Suprapubic skin (tissue), 3 donors: ENCODE measurements around the gene FOXO6.

Experiments used
- CTCF ChIP-seq, 2 donors: fragments of 200-600 bp in 1 of 2; fragments of 450-650 bp in 1 of 2; sonication (generic) in 1 of 2; IDR thresholded peaks; one replicate each; pipeline ENCODE4 v1.5.1; 2016 to 2019; ENCODE audit warnings: antibody characterized with exemption in 2 of 2, mild to moderate bottlenecking in 1 of 2, moderate library complexity in 1 of 2
- EP300 ChIP-seq: sonication (generic); formaldehyde crosslinking; IDR thresholded peaks from one replicate; pipeline ENCODE4 v1.6.1; 2017; ENCODE audit warnings: antibody characterized with exemption

GRCh38 chr1:41315871-41316270, 45.4 kb upstream of the FOXO6 start:
- TF ChIP-seq CTCF (IDR thresholded peaks at IDR 0.05): no peak
- no peak for TF ChIP-seq EP300
